GM21515 (cell line): Measurements from ENCODE around the gene SLC25A39.

Experiments
- ATAC-seq: cut with Tn5 transposase; IDR thresholded peaks from one replicate; pipeline ENCODE4 v1.9.1; 2021; ENCODE audit not compliant: unreplicated experiment

The SLC25A39 gene

GRCh38 chr17:44314869-44315661, 9.6 kb downstream of the SLC25A39 start:
- ATAC-seq, result no peak

DNA sequence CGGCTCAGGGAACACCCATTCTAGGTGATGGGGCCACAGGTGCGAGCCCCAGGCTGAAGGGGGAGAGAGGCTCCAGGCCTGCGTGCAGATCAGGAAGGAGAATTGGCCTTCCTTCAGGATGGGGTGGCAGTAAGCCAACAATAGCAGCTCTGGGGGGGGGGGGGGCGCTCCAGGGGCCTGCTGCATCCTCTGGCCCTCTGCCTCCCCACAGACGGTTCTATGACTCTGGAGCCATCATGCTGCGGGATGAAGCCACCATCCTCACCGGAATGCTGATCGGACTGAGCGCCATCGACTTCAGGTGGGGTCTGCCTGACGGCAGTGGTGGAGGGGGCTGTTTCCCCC, 10.1 kb downstream of the SLC25A39 start:
- no peak for ATAC-seq

- no peak for ATAC-seq
Measured at GRCh38 chr17:44314031-44314430, 10.6 kb downstream of the SLC25A39 start.

DNA sequence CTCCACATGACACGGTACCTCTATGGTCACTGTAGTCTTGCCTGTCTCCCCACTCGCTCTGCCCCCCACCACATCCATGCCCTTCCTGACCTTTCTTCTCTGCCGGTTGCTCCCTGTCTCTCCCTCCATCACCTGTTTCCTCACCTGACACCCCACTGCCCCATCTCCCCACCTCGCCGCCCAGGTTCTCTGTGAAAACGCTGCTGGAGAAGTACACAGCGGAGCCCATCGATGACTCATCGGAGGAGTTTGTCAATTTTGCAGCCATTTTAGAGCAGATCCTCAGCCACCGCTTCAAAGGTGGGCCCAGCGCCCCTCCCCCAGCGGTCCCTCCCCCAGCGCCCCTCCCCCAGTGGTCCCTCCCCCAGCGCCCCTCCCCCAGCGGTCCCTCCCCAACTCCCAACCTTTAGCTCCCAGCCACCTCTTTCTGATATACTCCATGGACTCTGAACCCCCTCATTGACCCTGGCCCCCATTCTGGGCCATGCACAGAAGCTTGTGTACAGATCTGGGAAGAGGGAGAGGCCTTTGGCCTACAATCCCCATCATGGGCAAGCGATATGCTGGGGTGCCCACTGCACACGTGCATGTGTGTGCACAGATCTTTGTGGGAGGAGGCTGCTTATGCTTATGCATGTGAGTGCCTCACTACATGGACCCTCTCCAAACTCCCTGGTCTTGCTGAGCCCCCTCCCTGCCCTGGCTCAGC, 12.1 kb downstream of the SLC25A39 start:
- no peak for ATAC-seq

GRCh38 chr17:44311562-44312181, 13.0 kb downstream of the SLC25A39 start:
- no peak for ATAC-seq

GRCh38 chr17:44310609-44311376, 13.8 kb downstream of the SLC25A39 start:
- ATAC-seq, result no peak

DNA sequence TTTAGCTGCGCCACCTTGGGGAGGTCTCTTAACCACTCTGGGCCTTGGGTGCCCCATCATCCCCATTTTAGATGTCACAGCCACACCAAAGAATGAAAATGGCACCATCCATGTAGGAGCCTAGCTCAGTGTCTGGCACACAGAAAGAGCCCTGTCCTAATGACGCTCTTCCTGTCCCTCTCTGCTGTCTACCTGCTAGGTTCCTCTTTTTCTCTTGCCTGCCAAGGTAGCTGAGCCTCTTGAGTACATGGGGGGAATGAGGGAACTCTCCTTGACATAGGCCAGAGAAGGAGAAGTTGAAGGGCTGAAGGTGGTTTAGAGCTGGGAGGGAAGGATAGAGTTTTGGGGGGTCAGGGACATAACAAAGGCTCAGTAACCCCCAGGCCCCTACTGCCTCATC, 14.4 kb downstream of the SLC25A39 start:
- ATAC-seq, result no peak

DNA sequence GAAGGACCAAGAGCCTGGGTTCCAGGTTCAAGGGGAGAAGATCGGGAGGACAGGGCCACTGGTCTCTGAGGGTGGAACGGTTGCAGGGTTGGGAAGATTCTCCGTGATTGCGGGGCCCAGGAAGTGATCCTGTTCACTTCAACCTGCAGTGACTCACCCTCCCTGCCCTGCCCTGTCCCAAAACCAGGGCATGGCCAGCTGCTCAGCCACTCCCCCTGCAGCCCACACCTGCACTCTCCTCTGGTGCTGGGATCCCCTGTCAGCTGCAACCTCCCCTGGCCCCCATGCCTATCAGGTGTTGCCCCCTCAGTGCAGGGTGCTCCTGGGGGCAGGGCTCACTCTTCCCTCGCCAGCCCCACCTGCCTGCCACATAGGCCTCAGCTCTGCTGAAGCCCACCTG, 15.2 kb downstream of the SLC25A39 start:
- ATAC-seq, result no peak

DNA sequence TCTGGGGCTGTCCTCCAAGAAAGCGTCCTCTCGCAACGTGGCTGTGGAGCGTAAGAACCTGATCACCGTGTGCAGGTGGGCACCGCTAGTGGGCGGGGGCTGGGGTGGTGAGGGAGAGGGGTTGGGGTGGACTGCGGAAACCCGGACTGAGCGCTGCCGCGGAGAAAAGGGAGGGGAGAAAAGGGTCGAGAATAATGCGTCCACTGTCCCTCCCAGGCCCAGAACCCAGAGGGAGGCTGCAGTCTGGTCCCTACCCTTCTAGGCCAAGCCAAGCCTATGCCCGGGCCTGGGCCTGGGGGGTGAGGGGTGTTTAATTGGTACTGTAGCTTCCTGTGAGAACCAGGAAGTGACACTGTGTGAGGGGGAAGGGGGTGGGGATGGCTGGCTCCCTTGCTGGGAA, 15.8 kb downstream of the SLC25A39 start:
- no peak for ATAC-seq

DNA sequence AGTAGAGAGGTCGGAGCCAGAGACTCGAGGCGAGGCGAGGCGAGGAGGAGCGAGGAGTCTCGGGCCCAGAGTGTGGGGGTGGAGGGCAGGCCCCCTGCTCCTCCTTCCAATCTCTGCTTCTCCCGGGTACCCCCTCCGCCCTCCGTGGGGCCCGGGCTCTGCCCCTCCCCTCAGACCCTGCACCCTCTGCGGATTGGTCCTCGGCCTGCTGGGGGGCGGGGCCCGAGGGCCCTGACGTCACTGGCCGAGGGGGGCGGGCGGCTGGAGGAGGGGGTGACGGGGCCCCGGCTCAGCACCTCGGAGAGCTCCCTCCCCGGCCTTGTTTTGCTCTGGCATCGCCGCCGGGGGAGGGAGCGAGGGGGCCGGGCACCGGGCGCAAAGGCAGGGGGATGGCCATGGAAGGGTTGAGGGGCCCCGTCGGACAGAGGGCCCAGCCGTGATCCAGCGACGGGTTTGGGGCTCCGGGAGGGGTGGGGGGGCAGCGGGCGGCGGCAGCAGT, 16.3 kb downstream of the SLC25A39 start, which contains the start of gene RUNDC3A:
TSS of gene RUNDC3A (plus strand) at position 282 of the 499 bp plus-strand sequence. CDS start 232 bp downstream, outside the sequence.
- no peak for ATAC-seq

- no peak for ATAC-seq
Measured at GRCh38 chr17:44307387-44308186, 17.0 kb downstream of the SLC25A39 start.

- no peak for ATAC-seq
Measured at GRCh38 chr17:44304651-44305050, 20.0 kb downstream of the SLC25A39 start.

- no peak for ATAC-seq
Measured at GRCh38 chr17:44297975-44298374, 26.6 kb downstream of the SLC25A39 start.

- ATAC-seq, result no peak
Measured at GRCh38 chr17:44293509-44294226, 31.0 kb downstream of the SLC25A39 start.

DNA sequence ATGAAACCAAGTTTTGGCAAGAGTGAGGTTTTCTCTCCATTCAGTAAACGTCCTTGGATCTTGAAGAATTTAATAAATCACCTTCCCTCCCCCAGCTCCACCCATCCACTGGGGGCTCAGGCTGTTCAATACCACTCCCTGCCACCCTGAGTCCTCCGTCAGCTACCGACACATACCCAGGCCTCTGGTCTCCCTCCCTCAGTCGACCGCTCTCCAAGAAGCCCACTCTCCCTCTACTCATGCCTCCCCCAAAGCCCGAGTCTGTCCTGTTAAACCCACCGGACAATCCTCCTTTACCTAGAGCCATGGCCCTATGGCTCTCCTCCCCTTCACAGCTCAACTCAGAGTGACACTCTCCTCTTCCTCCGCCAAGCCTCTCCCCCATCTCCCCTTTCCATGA, 37.0 kb downstream of the SLC25A39 start:
- no peak for ATAC-seq

DNA sequence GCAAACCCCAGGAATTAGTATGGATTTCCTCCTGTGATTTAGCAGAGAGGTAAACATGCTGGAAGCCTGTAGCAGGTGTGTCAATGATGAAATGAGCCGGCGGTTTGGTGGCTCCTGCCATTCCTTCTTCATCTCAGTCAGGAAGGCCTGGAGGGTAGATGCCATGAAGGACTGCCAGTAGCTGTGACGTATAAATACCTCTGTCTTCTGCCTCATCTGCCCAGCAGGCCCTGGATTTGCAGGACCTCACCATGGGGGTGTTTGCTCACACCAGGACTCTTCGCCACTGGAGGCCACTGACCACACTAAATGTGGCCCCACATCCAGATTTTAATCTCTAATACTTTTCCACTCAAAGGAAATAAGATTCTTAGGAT, 40.6 kb downstream of the SLC25A39 start:
- no peak for ATAC-seq

DNA sequence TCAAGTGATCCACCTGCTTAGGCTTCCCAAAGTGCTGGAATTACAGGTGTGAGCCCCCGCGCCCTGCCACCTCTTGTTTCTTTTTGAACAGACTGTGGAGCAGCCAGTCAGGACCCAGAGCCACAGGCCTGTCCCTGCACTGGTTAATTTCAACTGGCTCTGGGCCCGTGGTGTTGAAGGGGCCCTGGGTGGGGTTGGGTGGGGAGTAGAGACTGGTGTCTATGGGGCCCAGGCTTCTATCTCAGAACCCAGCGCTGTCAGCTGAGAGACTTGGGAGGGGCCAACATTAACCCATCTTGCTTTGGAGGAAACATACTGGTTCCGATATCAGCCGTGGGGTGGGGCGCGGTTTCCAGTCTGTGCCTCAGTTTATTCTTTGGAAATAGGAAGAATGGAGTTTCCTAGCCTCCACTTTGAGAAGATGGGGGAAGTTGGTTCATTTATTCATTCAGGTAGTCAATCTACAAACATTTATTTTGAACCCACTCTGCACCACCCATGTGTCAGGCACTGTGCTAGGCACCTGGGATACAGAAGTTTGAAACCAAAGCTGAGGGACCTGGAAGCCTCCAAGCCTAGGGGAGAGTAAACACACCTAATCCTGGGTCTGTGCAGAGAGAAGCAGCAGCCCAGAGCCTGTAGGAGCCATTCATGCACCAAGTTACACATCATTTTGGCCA, 41.1 kb downstream of the SLC25A39 start:
- ATAC-seq, result no peak

DNA sequence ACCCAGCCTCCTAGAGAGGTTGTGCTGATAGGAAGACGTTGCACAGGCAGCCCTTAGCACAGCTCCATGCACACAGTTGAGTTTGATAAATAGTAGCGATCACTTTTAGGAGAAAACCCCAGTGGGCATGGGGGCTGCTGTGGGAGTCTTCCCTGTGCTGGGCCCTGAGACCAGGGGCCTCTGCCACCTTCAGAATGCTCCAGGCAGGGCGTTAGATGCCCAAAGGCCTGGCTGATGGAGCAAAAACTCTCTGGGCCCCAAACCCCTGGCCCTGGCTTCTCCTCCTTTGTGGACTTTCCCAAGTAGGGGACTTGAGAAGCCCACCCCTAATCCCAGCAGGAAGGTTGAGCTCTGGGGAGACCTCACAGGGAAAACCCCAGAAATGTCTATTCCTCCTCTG, 42.4 kb downstream of the SLC25A39 start:
- ATAC-seq, result no peak

DNA sequence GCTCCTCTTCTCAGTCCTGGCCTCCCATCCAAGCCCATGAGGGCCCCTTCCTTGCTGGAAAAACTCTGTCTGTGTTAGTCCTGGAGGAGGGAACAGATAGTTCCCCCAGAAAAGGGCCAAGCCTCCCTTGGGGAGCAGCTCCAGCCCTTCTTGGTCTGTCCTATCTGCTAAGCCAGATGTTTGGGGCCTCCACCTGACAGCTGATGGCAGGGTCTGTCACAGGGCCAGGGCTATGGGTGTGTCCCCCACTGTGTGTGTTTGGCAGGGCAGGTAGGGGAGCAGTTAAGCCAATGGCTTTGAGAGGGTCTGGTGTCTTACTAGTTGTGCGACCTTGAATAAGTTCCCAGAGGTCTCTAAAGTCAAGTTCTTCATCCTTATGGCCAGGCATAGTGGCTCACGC, 43.1 kb downstream of the SLC25A39 start:
- no peak for ATAC-seq
